Posterior vena cava (tissue), 2 donors: ENCODE measurements around the gene POU3F1. TPM values are rescaled to one million over a fixed set of nuclear protein-coding genes. Genes with fewer than 3 reads are reported as not detected.

Source experiments
- DNase-seq: peaks from one replicate; pipeline ENCODE4 v3.0.0-alpha.2; 2020; ENCODE audit warnings: low spot score
- intact Hi-C, 2 donors: fragments of 100-400 bp; cut with DNase I; formaldehyde crosslinking; loops; one replicate each; pipeline versions ENCODE4 v1.14.1 to v1.14.2; 2022 to 2023
- total RNA-seq, 2 donors: library from RNA; stranded (reverse); fragmentation: NEBNext Ultra II Directional; extraction: Animal tissue kit (Norgen Biotek cat#: 25700); gene quantifications; one replicate each; pipeline ENCODE4 v1.2.1, GENCODE V29; 2021
- donor health status: DM: yes; HTN: yes; CAD: no.
- donor health status: DM: yes; HTN: yes; CAD: no.

Gene POU3F1
- total RNA-seq, 2 donors from 2014 or later = 0.28 to 0.29 TPM

DNA sequence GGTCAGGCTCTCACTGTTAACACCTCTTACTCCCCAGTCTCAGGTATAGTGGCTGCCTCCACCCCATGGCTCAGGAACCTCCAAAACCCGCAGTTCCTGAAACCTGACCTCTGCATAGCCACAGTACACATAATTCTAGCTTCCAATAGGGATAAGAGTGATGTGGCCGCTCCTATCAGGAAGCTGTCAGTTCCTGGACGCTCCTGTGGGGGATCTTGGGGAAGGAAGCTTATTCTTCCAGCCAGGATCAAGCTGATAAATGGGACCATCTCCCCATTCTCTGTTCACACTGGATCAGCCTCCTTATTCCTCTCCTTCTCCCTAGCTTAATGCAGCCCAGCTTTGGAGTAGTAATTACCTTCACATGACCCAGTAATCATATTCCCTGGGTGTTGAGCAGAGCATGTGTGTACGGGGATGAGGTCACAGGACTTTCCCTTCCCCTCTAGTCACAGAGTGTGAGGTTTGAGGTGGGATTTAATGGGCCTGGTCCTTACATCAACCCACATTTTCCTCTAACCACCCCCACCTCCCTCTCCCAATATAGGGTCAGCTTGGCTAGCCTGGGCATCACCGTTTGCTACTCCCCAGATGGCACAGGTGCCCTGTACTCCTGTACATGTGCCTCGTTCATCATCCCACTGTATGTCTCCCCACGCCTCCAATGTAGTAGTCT is 7.0 kb upstream of the POU3F1 start:
- DNase-seq = no peak
- intact Hi-C loops = no loop called here

DNA sequence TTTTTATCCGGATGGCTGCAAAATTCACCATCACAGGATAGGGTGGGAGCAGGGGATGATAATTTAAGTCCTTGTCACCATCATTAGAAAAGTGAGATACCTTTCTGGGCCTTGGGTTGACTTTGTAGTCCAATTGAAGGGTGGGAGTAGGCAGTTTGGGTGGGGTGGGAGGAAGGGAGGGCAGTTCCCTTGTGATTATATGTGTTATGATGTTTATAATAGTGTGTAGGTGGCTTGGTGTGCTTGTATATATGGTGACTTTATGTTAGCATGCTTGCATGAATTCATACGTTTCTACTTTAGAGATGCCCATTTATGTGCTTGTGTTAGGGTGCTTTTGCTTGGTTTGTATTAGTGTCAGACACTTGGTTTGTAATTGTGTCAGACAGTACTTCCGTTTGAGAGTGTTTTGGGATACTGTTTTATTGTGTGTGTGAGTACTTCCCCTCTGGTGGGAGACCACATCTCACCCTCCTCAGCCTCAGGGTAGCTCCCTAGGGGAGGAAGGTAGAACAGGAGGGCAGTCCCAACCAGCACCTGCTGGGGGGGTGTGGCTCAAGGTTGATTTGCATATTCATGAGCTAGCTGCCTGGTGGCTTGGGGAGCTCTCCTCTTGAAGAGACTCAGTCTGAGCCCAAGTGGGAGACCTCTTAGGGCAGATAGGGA is 6.3 kb upstream of the POU3F1 start:
- intact Hi-C loops = no loop called here
- no peak for DNase-seq

DNA sequence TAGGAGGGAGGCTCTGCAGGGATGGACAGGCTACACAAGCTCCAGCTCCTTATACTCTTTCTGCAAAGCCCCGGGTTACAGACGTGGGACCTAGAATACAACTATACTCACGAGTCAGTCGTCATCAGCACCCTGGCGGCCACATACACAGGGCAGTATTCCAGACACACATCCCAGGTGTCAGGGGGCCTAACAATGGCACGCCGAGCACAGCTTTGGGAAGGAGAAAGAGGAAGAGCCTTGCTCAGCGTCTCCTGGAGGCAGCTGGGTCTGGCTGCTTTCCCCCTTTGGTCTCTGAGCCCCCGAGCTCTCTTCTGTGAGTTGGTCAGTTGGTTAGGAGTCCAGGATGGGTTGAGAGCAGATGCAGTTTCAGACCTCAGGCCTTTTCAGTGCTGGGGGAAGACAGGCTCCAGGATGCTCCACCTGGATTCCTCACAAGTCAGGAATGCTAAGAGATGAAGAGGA is 4.5 kb upstream of the POU3F1 start:
- intact Hi-C loops = no loop called here
- no peak for DNase-seq

DNA sequence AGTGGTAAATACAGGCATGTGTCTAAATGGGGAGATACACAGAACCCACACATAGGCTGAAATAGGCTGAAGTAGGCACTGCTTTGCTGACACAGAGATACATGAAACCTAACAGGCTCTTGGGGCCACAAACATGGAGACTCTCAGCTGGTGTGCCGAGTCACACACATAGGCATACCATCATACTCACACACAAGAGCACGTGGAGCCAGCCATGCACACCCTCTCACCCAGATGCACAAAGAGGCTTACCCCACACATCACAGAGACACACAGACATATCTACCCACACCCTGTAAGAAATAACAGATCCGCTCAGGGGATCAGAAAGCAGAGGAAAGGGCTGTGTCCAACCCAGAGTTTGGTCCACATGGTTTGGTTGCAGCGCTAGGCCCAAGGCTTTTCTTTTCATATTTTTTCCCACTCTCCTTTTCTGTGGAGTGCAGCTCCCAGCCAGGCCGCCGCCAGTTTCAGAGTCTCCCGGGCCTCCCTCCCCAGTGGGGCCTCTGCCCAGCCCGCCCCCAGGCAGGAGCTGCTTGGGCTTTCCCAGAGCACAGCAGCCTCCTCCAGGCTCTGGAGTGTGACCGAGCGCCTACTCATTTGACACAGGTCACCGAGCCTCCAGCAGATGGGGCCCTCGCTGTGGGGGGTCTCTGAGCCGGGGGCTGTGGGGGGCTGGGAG is 3.9 kb upstream of the POU3F1 start:
- intact Hi-C loops = no loop called here
- no peak for DNase-seq

- DNase-seq = no peak
- intact Hi-C loops = loop anchor here (1.0 to 10.0 kb wide), 3 partner anchors 22 to 767 kb away; no protein-coding TSS in a partner anchor
These were observed 1.1 kb upstream of the POU3F1 start for GRCh38 chr1:38047603-38048141.

GRCh38 chr1:38046884-38047602 is 450 bp upstream of the POU3F1 start:
- peak; percentile 92 for DNase-seq
- intact Hi-C loops = loop anchor here (2.0 to 10.0 kb wide), 2 partner anchors 470 to 768 kb away; no protein-coding TSS in a partner anchor

DNA sequence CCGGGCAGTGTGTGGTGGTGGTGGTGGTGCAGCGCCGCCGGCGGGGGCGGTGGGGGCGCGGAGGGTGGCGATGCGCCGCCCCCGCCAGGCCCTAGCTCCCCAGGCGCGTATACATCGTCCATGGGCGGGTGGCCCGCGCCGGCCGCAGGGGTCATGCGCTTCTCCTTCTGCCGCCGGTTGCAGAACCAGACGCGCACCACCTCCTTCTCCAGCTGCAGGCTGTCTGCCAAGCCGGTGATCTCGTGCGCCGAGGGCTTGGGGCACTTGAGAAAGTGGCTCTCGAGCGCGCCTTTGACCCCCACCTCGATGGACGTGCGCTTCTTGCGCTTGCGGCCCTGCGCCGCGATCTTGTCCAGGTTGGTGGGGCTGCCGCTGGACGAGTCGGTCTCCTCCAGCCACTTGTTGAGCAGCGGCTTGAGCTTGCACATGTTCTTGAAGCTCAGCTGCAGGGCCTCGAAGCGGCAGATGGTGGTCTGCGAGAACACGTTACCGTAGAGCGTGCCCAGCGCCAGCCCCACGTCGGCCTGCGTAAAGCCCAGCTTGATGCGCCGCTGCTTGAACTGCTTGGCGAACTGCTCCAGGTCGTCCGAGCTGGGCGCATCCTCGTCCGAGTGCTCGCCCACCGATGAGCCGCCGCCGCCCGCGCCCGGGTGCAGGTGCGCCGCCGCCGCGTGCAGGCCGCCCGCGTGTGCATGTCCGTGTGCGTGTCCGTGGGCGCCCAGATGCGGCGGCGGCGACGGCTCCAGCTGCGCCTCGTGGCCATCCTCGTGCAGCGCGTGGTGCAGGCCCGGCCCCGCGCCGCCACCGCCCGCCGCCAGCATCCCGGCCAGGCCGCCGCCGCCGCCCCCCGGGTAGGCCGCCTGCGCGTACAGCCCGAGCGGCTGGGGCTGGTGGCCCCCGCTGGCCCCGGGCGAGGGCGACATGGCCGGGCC is 926 bp downstream of the POU3F1 start:
- DNase-seq = no peak
- intact Hi-C loops = loop anchor here (2.0 to 10.0 kb wide), 2 partner anchors 471 to 769 kb away; no protein-coding TSS in a partner anchor

DNA sequence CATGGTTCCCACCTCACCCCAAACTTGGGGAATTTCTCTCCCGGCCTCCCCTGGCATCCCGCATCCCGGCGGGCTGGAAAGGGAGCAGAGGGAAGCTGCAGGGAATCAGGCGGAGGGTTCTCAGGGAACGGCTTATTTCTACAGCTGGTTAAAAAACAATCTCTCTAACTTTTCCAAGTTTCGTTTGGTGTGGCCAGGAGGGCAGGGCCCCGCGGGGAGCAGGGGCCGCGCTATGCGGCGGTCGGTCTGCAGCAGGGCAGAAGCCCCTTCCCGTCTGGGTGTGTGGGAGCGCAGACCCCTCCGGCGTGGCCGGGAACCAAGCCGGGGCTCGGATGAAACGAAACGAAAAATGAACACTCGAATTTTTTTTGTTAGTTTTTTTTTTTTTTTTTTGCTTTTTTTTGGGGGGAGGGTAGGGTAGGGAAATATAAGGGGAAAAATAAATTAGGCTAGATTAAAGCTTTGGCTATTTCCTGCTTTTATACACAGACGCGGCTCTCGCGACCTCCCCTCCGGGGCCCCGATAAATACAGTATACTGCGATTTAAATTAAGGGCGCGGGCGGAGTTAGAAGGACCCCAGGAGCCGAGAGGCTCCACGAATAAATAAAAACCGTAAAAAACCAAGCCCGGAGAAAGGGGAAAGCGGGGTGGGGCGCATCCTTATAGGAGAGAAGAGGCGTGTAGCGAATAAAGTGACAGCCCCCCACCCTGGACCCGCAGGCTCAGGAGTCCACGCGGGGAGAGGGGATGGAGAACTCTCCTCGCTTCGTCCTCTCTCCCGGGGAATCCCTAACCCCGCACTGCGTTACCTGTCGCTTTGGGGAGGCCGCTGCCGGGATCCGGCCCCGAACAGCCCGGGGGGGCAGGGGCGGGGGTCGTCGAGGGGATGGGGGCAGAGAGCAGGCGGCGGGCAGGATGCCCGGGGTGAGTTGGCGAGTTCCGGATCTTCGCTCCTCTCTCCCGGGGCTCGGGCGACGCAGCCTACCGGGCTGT is 2.1 kb downstream of the POU3F1 start:
- intact Hi-C loops = loop anchor here in 1 of 2 donors (10.0 kb wide), 1 partner anchor 770 kb away; no protein-coding TSS in a partner anchor
- DNase-seq = no peak

DNA sequence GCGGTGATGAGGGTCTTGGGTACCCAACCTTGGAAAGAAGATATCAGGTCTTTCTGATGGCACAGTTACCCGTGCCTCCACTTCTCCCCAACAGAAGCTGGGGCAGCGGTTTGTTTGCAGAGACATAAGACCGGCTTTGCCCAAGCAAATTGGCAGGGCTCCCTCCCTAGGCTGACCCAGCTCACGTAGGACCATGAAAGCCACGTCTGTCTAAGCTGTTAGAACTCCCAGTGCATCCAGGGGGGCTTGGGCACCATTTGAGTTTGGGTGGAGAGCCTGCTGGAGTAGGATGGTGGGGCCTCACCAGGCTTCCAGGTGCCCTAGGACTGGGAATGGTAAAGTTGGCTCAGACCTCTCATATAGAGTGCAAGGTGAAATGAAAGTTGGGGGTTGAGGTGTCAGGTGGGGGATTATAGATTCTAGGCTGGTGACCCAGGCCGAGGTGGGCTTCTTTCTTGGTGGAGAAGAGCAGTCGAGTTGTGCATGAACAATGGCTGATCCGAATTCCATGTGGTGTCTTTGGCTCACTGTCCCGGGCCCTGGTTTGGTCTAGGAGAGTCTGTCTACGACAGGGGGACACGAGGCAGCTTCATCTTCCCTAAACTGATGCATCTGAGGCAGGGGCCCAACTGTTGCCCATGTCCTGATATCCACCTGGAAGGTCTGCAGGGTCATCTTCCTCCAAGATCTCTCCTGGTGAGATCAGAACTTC is 3.4 kb downstream of the POU3F1 start:
- no peak for DNase-seq
- intact Hi-C loops = loop anchor here in 1 of 2 donors (10.0 kb wide), 1 partner anchor 772 kb away; no protein-coding TSS in a partner anchor

- intact Hi-C loops = loop anchor here in 1 of 2 donors (10.0 kb wide), 1 partner anchor 773 kb away; no protein-coding TSS in a partner anchor
- peak; percentile 73 for DNase-seq
These were observed 4.4 kb downstream of the POU3F1 start for GRCh38 chr1:38041936-38042834.

DNA sequence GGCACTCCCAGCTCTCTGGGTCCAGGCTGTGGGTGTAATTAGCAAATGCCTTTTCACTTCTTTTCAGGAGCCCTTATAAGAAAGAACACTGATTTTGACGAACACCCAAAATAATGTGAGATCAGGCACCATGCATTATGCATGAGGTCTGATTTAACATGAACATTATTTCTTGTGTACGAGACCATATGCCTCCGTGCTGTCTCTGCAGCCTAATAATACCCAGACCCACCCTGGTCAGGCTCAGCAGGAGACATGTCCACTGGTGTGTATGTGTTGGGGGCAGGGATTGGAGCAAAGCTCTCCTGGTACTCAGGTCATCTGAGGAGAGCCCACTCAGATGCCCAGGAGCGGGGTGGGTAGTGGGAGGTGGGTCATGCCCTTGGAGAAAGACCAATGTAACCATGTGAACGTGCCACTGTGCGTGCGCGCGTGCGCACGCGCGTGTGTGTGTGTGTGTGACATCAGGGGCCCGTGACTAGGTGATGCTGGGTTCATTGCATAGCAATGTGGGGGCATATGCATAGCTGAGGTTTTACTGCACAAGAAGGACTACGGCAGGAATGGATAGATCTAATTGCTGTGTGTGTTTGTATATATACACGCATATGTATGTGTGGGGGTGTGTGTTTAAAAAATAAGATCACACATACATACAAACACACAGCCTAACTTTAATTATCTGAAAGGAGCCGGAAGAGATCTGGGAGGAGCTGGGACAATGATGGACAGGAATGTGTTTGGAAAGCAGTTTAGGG is 7.1 kb downstream of the POU3F1 start:
- intact Hi-C loops = loop anchor here in 1 of 2 donors (10.0 kb wide), 1 partner anchor 775 kb away; no protein-coding TSS in a partner anchor
- no peak for DNase-seq

- intact Hi-C loops = no loop called here
These were observed 7.7 kb downstream of the POU3F1 start for GRCh38 chr1:38038861-38039260.

DNA sequence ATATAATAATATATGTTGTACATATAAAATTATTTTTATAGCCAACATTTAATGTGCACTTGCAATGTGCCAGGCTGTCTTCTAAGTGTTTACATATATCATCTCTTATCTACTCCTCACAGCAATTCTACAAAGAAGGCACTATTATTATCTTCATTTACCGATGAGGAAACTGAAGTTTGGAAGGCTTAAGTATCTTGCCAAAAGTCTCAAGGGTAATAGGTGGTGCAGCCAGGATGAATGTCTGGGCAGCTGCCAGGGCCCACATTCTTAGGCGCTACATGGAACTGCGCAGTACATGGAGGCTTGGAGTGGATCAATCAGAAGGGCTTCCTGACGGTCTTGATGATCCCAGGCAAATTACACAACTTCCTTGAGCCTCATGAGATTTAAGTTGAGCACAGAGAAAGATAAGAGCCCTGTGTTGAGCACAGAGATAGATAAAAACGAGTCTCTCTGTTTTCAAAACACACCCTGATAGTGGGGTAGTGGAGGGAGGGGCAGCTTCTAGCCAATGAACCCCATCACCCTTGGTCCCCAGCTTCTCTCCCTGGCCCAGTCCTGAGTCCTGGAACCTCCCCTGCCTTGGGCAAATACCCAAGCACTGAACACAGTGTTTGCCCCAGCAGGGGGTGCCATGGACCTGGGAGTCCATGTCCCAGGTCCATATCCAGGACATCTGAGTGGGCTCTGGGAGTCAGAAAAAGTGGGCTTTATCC is 9.2 kb downstream of the POU3F1 start:
- intact Hi-C loops = no loop called here

More at GRCh38 chr1:38038861-38039260, 7.7 kb downstream of the POU3F1 start:
- no peak for DNase-seq

DNA sequence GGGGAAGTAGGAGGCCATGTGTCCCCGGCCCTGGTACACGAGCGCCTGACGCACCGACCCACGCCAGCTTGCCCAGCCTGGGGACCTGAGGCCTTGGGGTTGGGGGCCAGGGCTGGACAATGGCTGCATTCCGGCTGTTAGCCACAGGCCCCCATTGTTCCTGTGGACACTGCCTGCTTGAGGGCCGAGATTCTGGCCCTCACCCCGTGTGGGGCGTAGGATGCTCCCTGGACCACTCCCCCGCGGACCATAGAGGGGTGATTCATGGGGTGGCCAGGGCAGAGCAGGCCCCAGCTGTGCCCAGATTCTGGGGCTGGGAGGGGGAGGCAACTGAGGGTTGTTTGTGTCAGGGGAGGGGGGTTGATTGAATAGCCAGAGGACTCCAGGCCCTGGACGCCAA is 11.7 kb downstream of the POU3F1 start:
- no peak for DNase-seq
- intact Hi-C loops = no loop called here

More for the DNA sequence above, 9.2 kb downstream of the POU3F1 start:
- DNase-seq = no peak
